ENCODE measurements around the gene HES1.

- TF ChIP-seq, protein P1, sequence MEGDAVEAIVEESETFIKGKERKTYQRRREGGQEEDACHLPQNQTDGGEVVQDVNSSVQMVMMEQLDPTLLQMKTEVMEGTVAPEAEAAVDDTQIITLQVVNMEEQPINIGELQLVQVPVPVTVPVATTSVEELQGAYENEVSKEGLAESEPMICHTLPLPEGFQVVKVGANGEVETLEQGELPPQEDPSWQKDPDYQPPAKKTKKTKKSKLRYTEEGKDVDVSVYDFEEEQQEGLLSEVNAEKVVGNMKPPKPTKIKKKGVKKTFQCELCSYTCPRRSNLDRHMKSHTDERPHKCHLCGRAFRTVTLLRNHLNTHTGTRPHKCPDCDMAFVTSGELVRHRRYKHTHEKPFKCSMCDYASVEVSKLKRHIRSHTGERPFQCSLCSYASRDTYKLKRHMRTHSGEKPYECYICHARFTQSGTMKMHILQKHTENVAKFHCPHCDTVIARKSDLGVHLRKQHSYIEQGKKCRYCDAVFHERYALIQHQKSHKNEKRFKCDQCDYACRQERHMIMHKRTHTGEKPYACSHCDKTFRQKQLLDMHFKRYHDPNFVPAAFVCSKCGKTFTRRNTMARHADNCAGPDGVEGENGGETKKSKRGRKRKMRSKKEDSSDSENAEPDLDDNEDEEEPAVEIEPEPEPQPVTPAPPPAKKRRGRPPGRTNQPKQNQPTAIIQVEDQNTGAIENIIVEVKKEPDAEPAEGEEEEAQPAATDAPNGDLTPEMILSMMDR (IDR thresholded peaks at IDR 0.05) = no peak
- TF ChIP-seq POLR2A (IDR thresholded peaks at IDR 0.05) = no peak
These were observed 35.0 kb upstream of the HES1 start for GRCh38 chr3:194100856-194101390.

Data from uterus (tissue), 2 donors.